Activated CD4-positive, CD25-positive, alpha-beta regulatory T cell treated with anti-CD3 and anti-CD28 coated beads, Interleukin-2, amount 50 U/mL, for 24 hours (primary cell): ENCODE data around the gene SLC19A1.

Experiments used
- ATAC-seq, 2 donors: fragments of 150-1000 bp; cut with Tn5 transposase; one replicate each; pipeline ENCODE4 v1.10.0; 2021; ENCODE audit warnings: mild to moderate bottlenecking in 1 of 2, moderate library complexity in 1 of 2

SLC19A1 gene

GRCh38 chr21:45450423-45451090, 91.7 kb downstream of the SLC19A1 start:
- peak in 1 of 2 donors; percentile 5 for ATAC-seq

- no peak for ATAC-seq
Measured at GRCh38 chr21:45449658-45450422, 92.4 kb downstream of the SLC19A1 start.

- no peak for ATAC-seq
Measured at GRCh38 chr21:45448810-45449657, 93.2 kb downstream of the SLC19A1 start.

- ATAC-seq: no peak
Measured at GRCh38 chr21:45448283-45448809, 93.9 kb downstream of the SLC19A1 start.
